K562 (cell line): ENCODE data around the gene SRPK3. TPM values are rescaled to one million over a fixed set of nuclear protein-coding genes. Genes with fewer than 3 reads are reported as not detected.

Experiments
- ILK ChIP-seq: fragments of 450-650 bp; IDR thresholded peaks from 2 replicates; pipeline ENCODE4 v1.6.1; 2016; ENCODE audit warnings: missing genetic modification characterization, low read depth, mild to moderate bottlenecking, missing compliant biosample characterization, moderate library complexity, borderline replicate concordance
- ZNF717 ChIP-seq: fragments of 250-450 bp; sonication (Bioruptor Pico); IDR thresholded peaks from 2 replicates; pipeline ENCODE4 v1.5.0; 2021
- polyA plus RNA-seq, 8 experiments: library from polyadenylated mRNA; depleted of rRNA in 4 of 8; stranded (reverse) in 5 of 8; unstranded in 3 of 8; fragments of >200 nt; fragmentation: Nextera tagmentation in 2 of 8; fragmentation: Illumina TruSeq in 1 of 8; extraction: Ambion mirVana in 2 of 8; extraction: Trizol in 1 of 8; gene quantifications; 2 replicates each; pipeline versions ENCODE4 v1.2.1 to v1.2.3, GENCODE V29; 2011 to 2014; ENCODE audit warnings: inconsistent platforms in 1 of 8, missing spikeins in 1 of 8
- total RNA-seq, 7 experiments: library from RNA; depleted of rRNA in 6 of 7; stranded (reverse); fragments of >200 nt in 6 of 7; fragmentation: Illumina TruSeq in 2 of 7; extraction: Trizol in 2 of 7; gene quantifications; 2 replicates each; pipeline versions ENCODE4 v1.2.1 to v1.2.3, GENCODE V29; 2011 to 2021; ENCODE audit warnings: low replicate concordance in 1 of 7
- TF ChIP-seq, protein P1 (sequence below): IDR thresholded peaks from 2 replicates; pipeline ENCODE4 v1.6.1; 2011; ENCODE audit warnings: borderline replicate concordance, low read depth, mild to moderate bottlenecking, moderate library complexity, low read length; ENCODE audit not compliant: insufficient read depth, poor library complexity, severe bottlenecking
- TF ChIP-seq, protein P2 (sequence below), 3 experiments: fragments of 200-800 bp in 1 of 3; fragments of 250-450 bp in 1 of 3; fragments of 450-650 bp in 1 of 3; sonication (Bioruptor Pico) in 1 of 3; sonication (Bioruptor generic) in 1 of 3; formaldehyde crosslinking in 1 of 3; IDR thresholded peaks; 2 replicates each; pipeline versions ENCODE4 v1.6.1 to v1.8.0; 2016 to 2022; ENCODE audit warnings: mild to moderate bottlenecking in 2 of 3, missing genetic modification characterization in 2 of 3, missing compliant biosample characterization in 1 of 3, moderate library complexity in 1 of 3
- TF ChIP-seq, protein P3 (sequence below): sonication (generic); IDR thresholded peaks from 2 replicates; pipeline ENCODE4 v1.6.1; 2016

SRPK3 gene
- total and polyA plus RNA-seq, 9 of the 15 experiments (the other 6 are each of a cell fraction or from before 2014, with no cell fraction given): 0.01 to 0.09 (median 0.04) TPM; not detected in 2

DNA sequence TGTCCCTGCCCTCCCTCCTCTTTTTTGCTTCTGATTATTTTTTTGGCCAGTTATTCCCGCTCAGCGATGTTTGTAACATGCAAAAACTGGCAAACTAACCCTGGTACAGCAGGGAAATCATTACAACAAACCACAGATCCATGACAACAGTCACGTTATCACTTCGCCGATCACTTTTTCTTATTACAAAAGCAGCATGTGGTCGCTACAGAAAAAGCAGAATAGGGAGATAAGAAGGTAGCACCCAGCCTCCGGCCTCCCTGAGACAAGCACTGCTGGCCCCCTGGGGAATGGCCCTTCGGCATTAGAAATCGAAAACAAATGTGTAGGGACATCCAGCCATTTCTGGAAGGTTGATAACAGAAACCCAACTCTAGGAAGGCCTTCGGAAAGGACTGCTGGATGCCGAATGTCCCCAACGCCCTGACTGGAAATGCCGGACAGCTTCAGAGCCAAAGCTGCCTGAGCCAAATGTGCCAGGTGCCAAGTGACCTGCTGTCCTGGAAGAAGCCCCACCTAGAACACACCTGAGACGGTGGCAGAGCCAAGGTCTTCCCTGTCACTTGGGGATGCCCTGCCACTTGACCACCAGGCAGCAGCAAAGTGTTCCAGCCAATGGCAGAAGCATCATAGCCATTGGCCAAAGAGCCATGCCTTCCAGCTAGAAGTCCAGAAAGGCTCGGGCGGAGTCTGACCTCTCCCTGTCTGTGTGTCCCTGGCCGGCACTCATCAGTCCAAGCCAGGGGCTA lies 10.4 kb downstream of the SRPK3 start (continued):
- TF ChIP-seq, protein P1, sequence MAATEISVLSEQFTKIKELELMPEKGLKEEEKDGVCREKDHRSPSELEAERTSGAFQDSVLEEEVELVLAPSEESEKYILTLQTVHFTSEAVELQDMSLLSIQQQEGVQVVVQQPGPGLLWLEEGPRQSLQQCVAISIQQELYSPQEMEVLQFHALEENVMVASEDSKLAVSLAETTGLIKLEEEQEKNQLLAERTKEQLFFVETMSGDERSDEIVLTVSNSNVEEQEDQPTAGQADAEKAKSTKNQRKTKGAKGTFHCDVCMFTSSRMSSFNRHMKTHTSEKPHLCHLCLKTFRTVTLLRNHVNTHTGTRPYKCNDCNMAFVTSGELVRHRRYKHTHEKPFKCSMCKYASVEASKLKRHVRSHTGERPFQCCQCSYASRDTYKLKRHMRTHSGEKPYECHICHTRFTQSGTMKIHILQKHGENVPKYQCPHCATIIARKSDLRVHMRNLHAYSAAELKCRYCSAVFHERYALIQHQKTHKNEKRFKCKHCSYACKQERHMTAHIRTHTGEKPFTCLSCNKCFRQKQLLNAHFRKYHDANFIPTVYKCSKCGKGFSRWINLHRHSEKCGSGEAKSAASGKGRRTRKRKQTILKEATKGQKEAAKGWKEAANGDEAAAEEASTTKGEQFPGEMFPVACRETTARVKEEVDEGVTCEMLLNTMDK: no peak
- TF ChIP-seq, protein P2, sequence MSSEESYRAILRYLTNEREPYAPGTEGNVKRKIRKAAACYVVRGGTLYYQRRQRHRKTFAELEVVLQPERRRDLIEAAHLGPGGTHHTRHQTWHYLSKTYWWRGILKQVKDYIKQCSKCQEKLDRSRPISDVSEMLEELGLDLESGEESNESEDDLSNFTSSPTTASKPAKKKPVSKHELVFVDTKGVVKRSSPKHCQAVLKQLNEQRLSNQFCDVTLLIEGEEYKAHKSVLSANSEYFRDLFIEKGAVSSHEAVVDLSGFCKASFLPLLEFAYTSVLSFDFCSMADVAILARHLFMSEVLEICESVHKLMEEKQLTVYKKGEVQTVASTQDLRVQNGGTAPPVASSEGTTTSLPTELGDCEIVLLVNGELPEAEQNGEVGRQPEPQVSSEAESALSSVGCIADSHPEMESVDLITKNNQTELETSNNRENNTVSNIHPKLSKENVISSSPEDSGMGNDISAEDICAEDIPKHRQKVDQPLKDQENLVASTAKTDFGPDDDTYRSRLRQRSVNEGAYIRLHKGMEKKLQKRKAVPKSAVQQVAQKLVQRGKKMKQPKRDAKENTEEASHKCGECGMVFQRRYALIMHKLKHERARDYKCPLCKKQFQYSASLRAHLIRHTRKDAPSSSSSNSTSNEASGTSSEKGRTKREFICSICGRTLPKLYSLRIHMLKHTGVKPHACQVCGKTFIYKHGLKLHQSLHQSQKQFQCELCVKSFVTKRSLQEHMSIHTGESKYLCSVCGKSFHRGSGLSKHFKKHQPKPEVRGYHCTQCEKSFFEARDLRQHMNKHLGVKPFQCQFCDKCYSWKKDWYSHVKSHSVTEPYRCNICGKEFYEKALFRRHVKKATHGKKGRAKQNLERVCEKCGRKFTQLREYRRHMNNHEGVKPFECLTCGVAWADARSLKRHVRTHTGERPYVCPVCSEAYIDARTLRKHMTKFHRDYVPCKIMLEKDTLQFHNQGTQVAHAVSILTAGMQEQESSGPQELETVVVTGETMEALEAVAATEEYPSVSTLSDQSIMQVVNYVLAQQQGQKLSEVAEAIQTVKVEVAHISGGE (CRISPR knock-in tag; IDR thresholded peaks at IDR 0.05): no peak
- TF ChIP-seq, protein P3, sequence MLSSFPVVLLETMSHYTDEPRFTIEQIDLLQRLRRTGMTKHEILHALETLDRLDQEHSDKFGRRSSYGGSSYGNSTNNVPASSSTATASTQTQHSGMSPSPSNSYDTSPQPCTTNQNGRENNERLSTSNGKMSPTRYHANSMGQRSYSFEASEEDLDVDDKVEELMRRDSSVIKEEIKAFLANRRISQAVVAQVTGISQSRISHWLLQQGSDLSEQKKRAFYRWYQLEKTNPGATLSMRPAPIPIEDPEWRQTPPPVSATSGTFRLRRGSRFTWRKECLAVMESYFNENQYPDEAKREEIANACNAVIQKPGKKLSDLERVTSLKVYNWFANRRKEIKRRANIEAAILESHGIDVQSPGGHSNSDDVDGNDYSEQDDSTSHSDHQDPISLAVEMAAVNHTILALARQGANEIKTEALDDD: no peak
- TF ChIP-seq ILK (tag) (no peak), ZNF717 (CRISPR knock-in tag) (no peak)
